RWPE2 (cell line): Measurements from ENCODE around the gene KRTAP10-3.

ENCODE experiments used
- ATAC-seq: fragments of 200-7000 bp; cut with Tn5 transposase; 3 replicates; pipeline ENCODE4 v1.9.1; 2021; ENCODE audit warnings: low read depth
- DNase-seq: peaks from one replicate; pipeline ENCODE4 v3.0.0-alpha.2; 2020; ENCODE audit warnings: low spot score
- H3K27ac ChIP-seq: fragments of 450-650 bp; 2 replicates; pipeline ENCODE4 v1.5.1; 2017; ENCODE audit warnings: mild to moderate bottlenecking; ENCODE audit not compliant: poor library complexity, severe bottlenecking
- H3K27me3 ChIP-seq: fragments of 250-450 bp; sonication (Bioruptor Pico); 2 replicates; pipeline ENCODE4 v1.5.1; 2021; ENCODE audit warnings: mild to moderate bottlenecking, moderate library complexity; ENCODE audit not compliant: insufficient read depth, poor library complexity, severe bottlenecking
- H3K36me3 ChIP-seq: fragments of 250-450 bp; sonication (Bioruptor Pico); 2 replicates; pipeline ENCODE4 v1.5.1; 2020; ENCODE audit warnings: low read depth, mild to moderate bottlenecking, moderate library complexity
- H3K4me1 ChIP-seq: fragments of 250-450 bp; sonication (Bioruptor Pico); 2 replicates; pipeline ENCODE4 v1.5.1; 2021; ENCODE audit warnings: mild to moderate bottlenecking, moderate library complexity; ENCODE audit not compliant: insufficient read depth, poor library complexity, severe bottlenecking
- H3K4me3 ChIP-seq: fragments of 250-450 bp; sonication (Bioruptor Pico); 2 replicates; pipeline ENCODE4 v1.5.1; 2021; ENCODE audit warnings: mild to moderate bottlenecking, moderate library complexity; ENCODE audit not compliant: severe bottlenecking
- H3K9me3 ChIP-seq: fragments of 250-450 bp; sonication (Bioruptor Pico); 2 replicates; pipeline ENCODE4 v1.5.1; 2021; ENCODE audit warnings: mild to moderate bottlenecking, moderate library complexity; ENCODE audit not compliant: severe bottlenecking
- CTCF ChIP-seq: fragments of 450-650 bp; IDR thresholded peaks from one replicate; pipeline ENCODE4 v1.5.1; 2017; ENCODE audit warnings: mild to moderate bottlenecking, moderate library complexity; ENCODE audit not compliant: poor library complexity, severe bottlenecking

The KRTAP10-3 gene

GRCh38 chr21:44558695-44559094 lies at the start of gene KRTAP10-3:
KRTAP10-3 (minus strand) TSS chr21:44558795; CDS start chr21:44558715, 80 bp downstream.
- no peak within 1 kb of the TSS for H3K4me3 ChIP-seq
- no peak for DNase-seq
- no peaks in the 10 kb centered on the region for H3K9me3 ChIP-seq
- no peak for ATAC-seq
- H3K36me3 ChIP-seq = no peaks in the 10 kb centered on the region
- H3K4me1 ChIP-seq = no peaks in the 10 kb centered on the region
- no peak for TF ChIP-seq CTCF
- no peak within 1 kb of the TSS for H3K27ac ChIP-seq
- peaks cover 20% of the 10 kb centered on the region for H3K27me3 ChIP-seq

- Histone ChIP-seq H3K36me3 (no peaks in the 10 kb centered on the region), H3K4me1 (no peaks in the 10 kb centered on the region), H3K9me3 (no peaks in the 10 kb centered on the region), H3K4me3 (no peak overlapping the region), H3K27me3 (peaks cover 15% of the 10 kb centered on the region), H3K27ac (no peak overlapping the region)
- ATAC-seq = no peak
- DNase-seq = no peak
- no peak for TF ChIP-seq CTCF
Measured at GRCh38 chr21:44606495-44606894, 47.9 kb upstream of the KRTAP10-3 start.

GRCh38 chr21:44603911-44604310 lies 45.3 kb upstream of the KRTAP10-3 start:
- ATAC-seq (no peak), DNase-seq (peak; percentile 15)
- TF ChIP-seq CTCF = no peak
- H3K27me3 ChIP-seq = peaks cover 15% of the 10 kb centered on the region
- H3K27ac ChIP-seq = no peak overlapping the region
- H3K9me3 ChIP-seq = no peaks in the 10 kb centered on the region
- no peaks in the 10 kb centered on the region for H3K4me1 ChIP-seq
- no peak overlapping the region for H3K4me3 ChIP-seq
- H3K36me3 ChIP-seq = no peaks in the 10 kb centered on the region

GRCh38 chr21:44603109-44603875 lies 44.7 kb upstream of the KRTAP10-3 start:
- Histone ChIP-seq H3K27me3 (peaks cover 15% of the 10 kb centered on the region), H3K36me3 (no peaks in the 10 kb centered on the region), H3K9me3 (no peaks in the 10 kb centered on the region), H3K27ac (no peak overlapping the region), H3K4me1 (no peaks in the 10 kb centered on the region), H3K4me3 (no peak overlapping the region)
- TF ChIP-seq CTCF = no peak
- ATAC-seq (no peak), DNase-seq (peak; percentile 46)

GRCh38 chr21:44602463-44602850 lies 43.9 kb upstream of the KRTAP10-3 start:
- H3K27me3 ChIP-seq = peaks cover 15% of the 10 kb centered on the region
- no peak for ATAC-seq
- TF ChIP-seq CTCF = no peak

More at GRCh38 chr21:44602463-44602850, 43.9 kb upstream of the KRTAP10-3 start:
- H3K9me3 ChIP-seq = no peaks in the 10 kb centered on the region
- no peaks in the 10 kb centered on the region for H3K36me3 ChIP-seq
- H3K27ac ChIP-seq = no peak overlapping the region
- no peak for DNase-seq
- H3K4me3 ChIP-seq = no peak overlapping the region
- H3K4me1 ChIP-seq = no peaks in the 10 kb centered on the region
